Thyroid gland (tissue), 4 donors: ENCODE measurements around the gene DPP8.

Experiments
- POLR2A ChIP-seq, 2 donors: fragments of 450-650 bp; IDR thresholded peaks; one replicate each; pipeline ENCODE4 v1.6.1; 2017; ENCODE audit warnings: antibody characterized with exemption in 2 of 2, mild to moderate bottlenecking in 2 of 2, moderate library complexity in 1 of 2
- TF ChIP-seq, protein P1 (sequence below), 6 experiments: fragments of 200-600 bp in 3 of 6; fragments of 450-650 bp in 3 of 6; sonication (generic) in 3 of 6; IDR thresholded peaks; one replicate each; pipeline ENCODE4 v1.5.1; 2016 to 2019; ENCODE audit warnings: antibody characterized with exemption in 6 of 6, mild to moderate bottlenecking in 2 of 6, inconsistent platforms in 1 of 6, moderate library complexity in 1 of 6

DNA sequence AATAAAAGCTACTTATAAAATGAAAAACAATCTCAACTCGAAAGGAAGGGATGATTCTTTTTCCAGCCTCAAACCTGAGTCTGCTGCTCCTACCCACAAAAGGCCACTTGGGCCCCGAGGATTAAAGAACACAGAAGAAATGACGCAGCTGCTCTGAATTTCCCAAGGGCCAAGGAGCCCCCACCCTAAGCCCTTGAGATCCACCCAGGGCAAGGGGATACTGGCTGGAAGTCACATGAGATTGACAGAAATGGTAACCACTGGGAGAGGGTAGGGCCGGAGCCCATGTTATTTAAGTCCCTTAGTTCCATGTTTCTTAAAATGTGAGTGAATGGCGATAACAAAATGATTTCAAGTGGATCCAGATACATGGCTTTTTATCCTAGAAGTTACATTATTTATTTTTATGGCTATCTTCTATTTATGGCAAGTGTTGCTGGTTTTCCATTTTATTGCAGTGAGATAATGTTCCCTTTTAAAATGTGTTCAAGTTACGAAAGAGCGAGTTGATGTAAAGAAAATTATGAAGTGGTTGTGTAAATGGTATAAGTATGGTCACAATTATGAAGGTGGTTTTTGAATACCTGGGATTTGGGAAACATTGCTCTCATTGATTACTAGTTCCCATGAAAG, 111.6 kb downstream of the DPP8 start:
- TF ChIP-seq, protein P1, sequence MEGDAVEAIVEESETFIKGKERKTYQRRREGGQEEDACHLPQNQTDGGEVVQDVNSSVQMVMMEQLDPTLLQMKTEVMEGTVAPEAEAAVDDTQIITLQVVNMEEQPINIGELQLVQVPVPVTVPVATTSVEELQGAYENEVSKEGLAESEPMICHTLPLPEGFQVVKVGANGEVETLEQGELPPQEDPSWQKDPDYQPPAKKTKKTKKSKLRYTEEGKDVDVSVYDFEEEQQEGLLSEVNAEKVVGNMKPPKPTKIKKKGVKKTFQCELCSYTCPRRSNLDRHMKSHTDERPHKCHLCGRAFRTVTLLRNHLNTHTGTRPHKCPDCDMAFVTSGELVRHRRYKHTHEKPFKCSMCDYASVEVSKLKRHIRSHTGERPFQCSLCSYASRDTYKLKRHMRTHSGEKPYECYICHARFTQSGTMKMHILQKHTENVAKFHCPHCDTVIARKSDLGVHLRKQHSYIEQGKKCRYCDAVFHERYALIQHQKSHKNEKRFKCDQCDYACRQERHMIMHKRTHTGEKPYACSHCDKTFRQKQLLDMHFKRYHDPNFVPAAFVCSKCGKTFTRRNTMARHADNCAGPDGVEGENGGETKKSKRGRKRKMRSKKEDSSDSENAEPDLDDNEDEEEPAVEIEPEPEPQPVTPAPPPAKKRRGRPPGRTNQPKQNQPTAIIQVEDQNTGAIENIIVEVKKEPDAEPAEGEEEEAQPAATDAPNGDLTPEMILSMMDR (IDR thresholded peaks at IDR 0.05), result no peak
- TF ChIP-seq POLR2A (IDR thresholded peaks at IDR 0.05), result no peak
